Suprapubic skin (tissue), 4 donors: ENCODE results near the gene VSTM2B. TPM values are rescaled to one million over a fixed set of nuclear protein-coding genes. Genes with fewer than 3 reads are reported as not detected.

ENCODE experiments used
- DNase-seq, 2 donors: peaks; one replicate each; pipeline ENCODE4 v3.0.0-alpha.2; 2019; ENCODE audit warnings: low spot score in 2 of 2
- H3K27ac ChIP-seq: fragments of 200-600 bp; sonication (generic); one replicate; pipeline ENCODE4 v1.5.1; 2019
- H3K27me3 ChIP-seq: fragments of 200-600 bp; sonication (generic); one replicate; pipeline ENCODE4 v1.5.1; 2019
- H3K36me3 ChIP-seq: fragments of 200-600 bp; sonication (generic); one replicate; pipeline ENCODE4 v1.5.1; 2019
- H3K4me1 ChIP-seq: fragments of 200-600 bp; sonication (generic); one replicate; pipeline ENCODE4 v1.5.1; 2019
- H3K4me3 ChIP-seq: fragments of 200-600 bp; sonication (generic); one replicate; pipeline ENCODE4 v1.5.1; 2019; ENCODE audit warnings: mild to moderate bottlenecking
- H3K9me3 ChIP-seq: fragments of 200-600 bp; sonication (generic); one replicate; pipeline ENCODE4 v1.5.1; 2019
- EP300 ChIP-seq: sonication (generic); formaldehyde crosslinking; IDR thresholded peaks from one replicate; pipeline ENCODE4 v1.6.1; 2017; ENCODE audit warnings: antibody characterized with exemption
- POLR2A ChIP-seq, 2 donors: fragments of 450-650 bp; IDR thresholded peaks; one replicate each; pipeline ENCODE4 v1.6.1; 2017; ENCODE audit warnings: antibody characterized with exemption in 2 of 2, mild to moderate bottlenecking in 2 of 2, moderate library complexity in 2 of 2
- POLR2AphosphoS5 ChIP-seq, 3 donors: sonication (generic); formaldehyde crosslinking; IDR thresholded peaks; one replicate each; pipeline ENCODE4 v1.6.1; 2017; ENCODE audit warnings: antibody characterized with exemption in 3 of 3
- WGBS: methylation state at CpG from one replicate; pipeline ENCODE4 v1.1.5; 2018; 5-methylcytosine and 5-hydroxymethylcytosine counted together
- total RNA-seq, 4 donors: library from RNA; depleted of rRNA; stranded (reverse); fragments of >200 nt; gene quantifications; one replicate each; pipeline ENCODE4 v1.1.0, GENCODE V29; 2016
- TF ChIP-seq, protein P1 (sequence below), 2 donors: fragments of 200-600 bp in 1 of 2; fragments of 450-650 bp in 1 of 2; sonication (generic) in 1 of 2; IDR thresholded peaks; one replicate each; pipeline ENCODE4 v1.5.1; 2016 to 2019; ENCODE audit warnings: antibody characterized with exemption in 2 of 2, mild to moderate bottlenecking in 1 of 2, moderate library complexity in 1 of 2

Gene VSTM2B
- total RNA-seq, 4 donors from 2014 or later, result not detected

DNA sequence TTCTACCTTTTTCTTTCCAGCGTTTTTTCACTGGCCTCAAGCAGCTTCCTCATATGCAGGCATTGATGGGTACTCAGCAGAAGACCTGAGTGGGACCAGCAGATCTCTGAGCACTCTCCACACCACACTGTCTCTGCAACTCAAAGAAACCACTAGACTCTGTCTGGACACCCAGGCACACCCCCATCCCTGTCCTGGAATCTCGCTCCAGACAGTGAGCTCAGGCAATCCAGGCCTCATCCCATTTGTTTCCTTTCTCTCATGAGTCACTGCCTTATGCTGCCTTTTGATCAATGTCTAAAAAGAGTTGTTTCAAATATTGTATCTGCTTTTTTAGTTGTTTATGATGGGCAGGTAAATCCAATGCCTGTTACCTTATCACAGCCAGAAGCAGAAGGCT, 60.6 kb downstream of the VSTM2B start:
- peaks cover 38% of the 10 kb centered on the region for H3K27me3 ChIP-seq
- no peak for TF ChIP-seq EP300
- no peak for TF ChIP-seq POLR2A (IDR thresholded peaks at IDR 0.05)
- TF ChIP-seq, protein P1, sequence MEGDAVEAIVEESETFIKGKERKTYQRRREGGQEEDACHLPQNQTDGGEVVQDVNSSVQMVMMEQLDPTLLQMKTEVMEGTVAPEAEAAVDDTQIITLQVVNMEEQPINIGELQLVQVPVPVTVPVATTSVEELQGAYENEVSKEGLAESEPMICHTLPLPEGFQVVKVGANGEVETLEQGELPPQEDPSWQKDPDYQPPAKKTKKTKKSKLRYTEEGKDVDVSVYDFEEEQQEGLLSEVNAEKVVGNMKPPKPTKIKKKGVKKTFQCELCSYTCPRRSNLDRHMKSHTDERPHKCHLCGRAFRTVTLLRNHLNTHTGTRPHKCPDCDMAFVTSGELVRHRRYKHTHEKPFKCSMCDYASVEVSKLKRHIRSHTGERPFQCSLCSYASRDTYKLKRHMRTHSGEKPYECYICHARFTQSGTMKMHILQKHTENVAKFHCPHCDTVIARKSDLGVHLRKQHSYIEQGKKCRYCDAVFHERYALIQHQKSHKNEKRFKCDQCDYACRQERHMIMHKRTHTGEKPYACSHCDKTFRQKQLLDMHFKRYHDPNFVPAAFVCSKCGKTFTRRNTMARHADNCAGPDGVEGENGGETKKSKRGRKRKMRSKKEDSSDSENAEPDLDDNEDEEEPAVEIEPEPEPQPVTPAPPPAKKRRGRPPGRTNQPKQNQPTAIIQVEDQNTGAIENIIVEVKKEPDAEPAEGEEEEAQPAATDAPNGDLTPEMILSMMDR (IDR thresholded peaks at IDR 0.05), result no peak
- TF ChIP-seq POLR2AphosphoS5 (IDR thresholded peaks at IDR 0.05), result no peak
- 78% methylated on average over 2 of the region's 2 CpGs for WGBS
- DNase-seq, result no peak
- no peak overlapping the region for H3K27ac ChIP-seq
- no peaks in the 10 kb centered on the region for H3K36me3 ChIP-seq
- no peak overlapping the region for H3K4me3 ChIP-seq
- no peaks in the 10 kb centered on the region for H3K4me1 ChIP-seq
- H3K9me3 ChIP-seq, result no peaks in the 10 kb centered on the region

DNA sequence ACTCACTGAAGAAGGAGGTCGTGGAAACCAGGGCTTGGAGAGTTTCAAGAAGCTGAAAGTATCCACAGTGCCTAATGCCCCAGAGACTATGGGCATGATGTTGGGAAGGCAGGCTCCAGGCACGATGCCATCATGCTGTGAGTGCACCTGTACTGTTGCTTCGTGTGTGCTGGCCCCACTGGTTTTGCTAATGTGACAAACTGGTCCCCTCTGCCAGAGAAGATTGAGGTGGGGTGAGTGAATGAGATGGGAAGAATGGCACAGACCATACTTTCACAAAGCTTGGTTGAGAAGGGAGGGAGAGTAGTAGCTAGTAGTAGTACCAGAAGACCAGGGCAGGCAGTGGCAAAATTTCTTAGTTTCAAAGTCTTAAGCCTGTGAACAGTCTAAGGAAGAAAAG, 61.3 kb downstream of the VSTM2B start:
- Histone ChIP-seq H3K4me3 (no peak overlapping the region), H3K4me1 (no peaks in the 10 kb centered on the region), H3K27ac (no peak overlapping the region), H3K27me3 (peaks cover 45% of the 10 kb centered on the region), H3K36me3 (no peaks in the 10 kb centered on the region), H3K9me3 (no peaks in the 10 kb centered on the region)
- no peak for DNase-seq
- TF ChIP-seq POLR2A (IDR thresholded peaks at IDR 0.05) (no peak), POLR2AphosphoS5 (IDR thresholded peaks at IDR 0.05) (no peak), EP300 (no peak)
- TF ChIP-seq, protein P1 (IDR thresholded peaks at IDR 0.05), result no peak
- WGBS, result 68% methylated on average over 3 of the region's 3 CpGs

DNA sequence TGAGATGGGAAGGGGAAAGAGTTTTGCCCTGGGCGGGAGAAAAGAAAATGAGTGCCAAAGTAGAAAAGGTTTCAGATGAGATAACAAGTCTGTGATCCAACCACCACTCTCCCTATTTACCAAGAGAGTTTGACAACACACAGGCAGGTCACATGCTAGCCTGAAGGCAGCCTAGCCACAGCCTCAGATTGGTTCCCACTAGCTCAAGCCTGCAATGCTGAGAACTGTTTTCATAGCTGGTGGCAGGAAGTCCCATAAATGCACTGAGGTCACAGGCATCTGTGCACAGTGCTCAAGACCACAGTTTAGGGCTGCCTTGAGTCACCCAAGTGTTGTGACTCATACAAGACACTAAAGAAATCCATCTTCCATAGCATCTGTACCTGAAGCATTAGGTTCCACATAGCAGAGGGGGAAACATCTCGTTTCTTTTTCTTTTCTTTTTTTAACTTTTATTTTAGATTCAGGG, 61.8 kb downstream of the VSTM2B start:
- H3K9me3 ChIP-seq, result no peaks in the 10 kb centered on the region
- no peak for DNase-seq
- TF ChIP-seq EP300, result no peak
- peaks cover 49% of the 10 kb centered on the region for H3K27me3 ChIP-seq
- no peak overlapping the region for H3K27ac ChIP-seq
- no peak overlapping the region for H3K4me3 ChIP-seq
- H3K36me3 ChIP-seq, result no peaks in the 10 kb centered on the region
- H3K4me1 ChIP-seq, result no peaks in the 10 kb centered on the region
- 57% methylated on average over 2 of the region's 2 CpGs for WGBS

DNA sequence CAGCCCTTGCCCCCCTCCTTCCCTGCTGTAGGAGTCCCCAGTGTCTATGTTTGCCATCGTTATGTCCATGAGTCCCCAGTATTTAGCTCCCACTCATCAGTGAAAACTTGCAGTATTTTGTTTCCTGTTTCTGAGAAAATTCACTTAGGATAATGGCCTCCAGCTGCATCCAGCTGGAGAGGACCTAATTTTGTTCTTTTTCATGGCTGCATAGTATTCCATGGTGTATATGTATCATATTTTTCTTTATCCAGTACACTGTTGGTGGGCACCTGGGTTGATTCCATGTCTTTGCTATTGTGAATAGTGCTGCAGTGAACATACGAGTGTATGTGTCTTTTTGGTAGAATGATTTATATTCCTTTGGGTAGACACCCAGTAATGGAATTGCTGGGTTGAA, 62.3 kb downstream of the VSTM2B start:
- no peak for DNase-seq
- Histone ChIP-seq H3K27ac (no peak overlapping the region), H3K27me3 (peaks cover 50% of the 10 kb centered on the region), H3K36me3 (no peaks in the 10 kb centered on the region), H3K9me3 (no peaks in the 10 kb centered on the region), H3K4me1 (no peaks in the 10 kb centered on the region), H3K4me3 (no peak overlapping the region)
- WGBS, result 88% methylated on average over 2 of the region's 2 CpGs
- TF ChIP-seq POLR2A (IDR thresholded peaks at IDR 0.05) (no peak), POLR2AphosphoS5 (IDR thresholded peaks at IDR 0.05) (no peak), EP300 (no peak)
- TF ChIP-seq, protein P1 (IDR thresholded peaks at IDR 0.05), result no peak

DNA sequence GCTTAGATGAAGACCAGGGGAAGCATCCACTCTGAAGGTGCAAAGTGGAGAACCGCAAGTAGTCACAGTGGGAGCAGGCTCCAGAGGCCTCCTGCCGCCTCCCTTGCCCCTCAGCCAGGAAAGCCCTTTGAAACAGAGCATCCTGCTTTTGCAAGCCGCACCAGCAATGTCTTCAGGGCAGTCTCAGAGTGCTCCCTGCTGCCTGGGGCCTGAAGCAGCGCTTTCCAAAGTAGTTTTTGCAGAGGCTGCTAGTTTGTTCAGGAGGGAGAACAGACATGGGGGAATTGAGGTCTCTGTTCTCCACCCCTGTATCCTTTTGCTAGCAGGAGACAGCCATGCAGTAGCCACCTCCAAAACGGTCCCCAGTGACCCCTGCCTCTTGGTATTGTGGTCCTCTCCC, 64.5 kb downstream of the VSTM2B start:
- Histone ChIP-seq H3K9me3 (no peaks in the 10 kb centered on the region), H3K27me3 (peaks cover 51% of the 10 kb centered on the region)

More for the DNA sequence above, 64.5 kb downstream of the VSTM2B start:
- no peak overlapping the region for H3K27ac ChIP-seq
- no peak for DNase-seq
- no peak overlapping the region for H3K4me3 ChIP-seq
- H3K36me3 ChIP-seq, result no peaks in the 10 kb centered on the region
- TF ChIP-seq POLR2A (IDR thresholded peaks at IDR 0.05), result no peak
- no peak for TF ChIP-seq EP300
- no peak for TF ChIP-seq POLR2AphosphoS5 (IDR thresholded peaks at IDR 0.05)
- TF ChIP-seq, protein P1 (IDR thresholded peaks at IDR 0.05), result no peak
- H3K4me1 ChIP-seq, result no peaks in the 10 kb centered on the region
- WGBS, result 45% methylated on average over 5 of the region's 5 CpGs
